Activated CD8-positive, alpha-beta memory T cell treated with anti-CD3 and anti-CD28 coated beads, Interleukin-2, amount 50 U/mL, for 1 hour (primary cell): ENCODE data around the gene KCNJ15.

Experiments used
- DNase-seq: peaks from one replicate; pipeline ENCODE4 v3.0.0-alpha.2; 2020; ENCODE audit errors: extremely low read depth

The KCNJ15 gene

GRCh38 chr21:38297871-38298270 lies 41.1 kb downstream of the KCNJ15 start:
- DNase-seq: no peak

- no peak for DNase-seq
These were observed 42.0 kb downstream of the KCNJ15 start for GRCh38 chr21:38298832-38299231.

- no peak for DNase-seq
These were observed 42.9 kb downstream of the KCNJ15 start for GRCh38 chr21:38299671-38300070.

GRCh38 chr21:38300141-38300578 lies 43.4 kb downstream of the KCNJ15 start:
- no peak for DNase-seq

GRCh38 chr21:38301321-38302214 lies 44.8 kb downstream of the KCNJ15 start:
- DNase-seq: no peak

GRCh38 chr21:38303300-38303699 lies 46.5 kb downstream of the KCNJ15 start:
- no peak for DNase-seq

- DNase-seq: no peak
These were observed 49.8 kb downstream of the KCNJ15 start for GRCh38 chr21:38306433-38307141.

GRCh38 chr21:38307771-38308531 lies 51.2 kb downstream of the KCNJ15 start:
- DNase-seq: no peak

GRCh38 chr21:38308532-38309119 lies 51.8 kb downstream of the KCNJ15 start:
- no peak for DNase-seq

GRCh38 chr21:38310646-38311485 lies 54.1 kb downstream of the KCNJ15 start:
- DNase-seq: no peak

- DNase-seq: no peak
These were observed 55.0 kb downstream of the KCNJ15 start for GRCh38 chr21:38311765-38312164.

GRCh38 chr21:38312822-38313221 lies 56.0 kb downstream of the KCNJ15 start:
- no peak for DNase-seq

GRCh38 chr21:38314558-38314957 lies 57.8 kb downstream of the KCNJ15 start:
- no peak for DNase-seq

- no peak for DNase-seq
These were observed 58.3 kb downstream of the KCNJ15 start for GRCh38 chr21:38315122-38315521.

- DNase-seq: no peak
These were observed 63.0 kb downstream of the KCNJ15 start for GRCh38 chr21:38319781-38320180.

GRCh38 chr21:38321568-38321967 lies 64.8 kb downstream of the KCNJ15 start:
- DNase-seq: no peak

GRCh38 chr21:38322311-38322950 lies 65.6 kb downstream of the KCNJ15 start:
- DNase-seq: no peak

- no peak for DNase-seq
These were observed 67.1 kb downstream of the KCNJ15 start for GRCh38 chr21:38323721-38324531.

GRCh38 chr21:38325216-38325615 lies 68.4 kb downstream of the KCNJ15 start:
- no peak for DNase-seq
